ENCODE measurements around the gene OTUD5. TPM values are rescaled to one million over a fixed set of nuclear protein-coding genes. Genes with fewer than 3 reads are reported as not detected.
A peak's percentile ranks its signal among the peaks of the same experiment; 100 is the strongest.

Gene OTUD5
- total RNA-seq, 2 donors from 2014 or later, result 75.8 to 79.9 TPM

- H3K27ac Mint-ChIP-seq, result peak overlapping the region in 1 of 2 donors; percentile 25
- DNase-seq (ENCODE audit: low spot score) (no peak), ATAC-seq (peak in 1 of 2 donors; percentile 1)
- H3K27me3 Mint-ChIP-seq, result peaks cover 0 to 4% of the 10 kb centered on the region in 2 donors
- H3K36me3 Mint-ChIP-seq, result peaks cover 4% of the 10 kb centered on the region
- H3K4me3 Mint-ChIP-seq, result no peak overlapping the region
- no peaks in the 10 kb centered on the region for H3K9me3 Mint-ChIP-seq
- peaks cover 0 to 23% of the 10 kb centered on the region in 2 donors for H3K4me1 Mint-ChIP-seq (ENCODE audit: low read depth in 2 of 2)
These were observed 52.8 kb downstream of the OTUD5 start for GRCh38 chrX:48904626-48905025.

- Mint-ChIP-seq H3K4me1 (ENCODE audit: low read depth in 2 of 2) (peaks cover 0 to 23% of the 10 kb centered on the region in 2 donors), H3K27me3 (peaks cover 0 to 4% of the 10 kb centered on the region in 2 donors), H3K27ac (peak overlapping the region in 1 of 2 donors; percentile 80), H3K36me3 (peaks cover 4% of the 10 kb centered on the region), H3K9me3 (no peaks in the 10 kb centered on the region), H3K4me3 (no peak overlapping the region)
- no peak for ATAC-seq
- no peak for DNase-seq (ENCODE audit: low spot score)
These were observed 53.2 kb downstream of the OTUD5 start for GRCh38 chrX:48904180-48904579.

GRCh38 chrX:48903290-48903689 is 54.1 kb downstream of the OTUD5 start:
- ATAC-seq (no peak), DNase-seq (ENCODE audit: low spot score) (no peak)
- Mint-ChIP-seq H3K27me3 (no peaks in the 10 kb centered on the region), H3K4me1 (ENCODE audit: low read depth in 2 of 2) (peaks cover under 1 to 19% of the 10 kb centered on the region in 2 donors), H3K36me3 (peaks cover 4% of the 10 kb centered on the region), H3K4me3 (no peak overlapping the region), H3K27ac (no peak overlapping the region), H3K9me3 (no peaks in the 10 kb centered on the region)

GRCh38 chrX:48902776-48903175 is 54.6 kb downstream of the OTUD5 start:
- no peak overlapping the region for H3K4me3 Mint-ChIP-seq
- H3K36me3 Mint-ChIP-seq, result peaks cover 4% of the 10 kb centered on the region
- no peaks in the 10 kb centered on the region for H3K9me3 Mint-ChIP-seq
- no peak for ATAC-seq
- no peaks in the 10 kb centered on the region for H3K27me3 Mint-ChIP-seq
- DNase-seq (ENCODE audit: low spot score), result no peak
- H3K4me1 Mint-ChIP-seq (ENCODE audit: low read depth in 2 of 2), result peaks cover 5 to 21% of the 10 kb centered on the region in 2 donors
- no peak overlapping the region for H3K27ac Mint-ChIP-seq

- peaks cover 4% of the 10 kb centered on the region for H3K36me3 Mint-ChIP-seq
- H3K9me3 Mint-ChIP-seq, result no peaks in the 10 kb centered on the region
- no peak for ATAC-seq
- H3K27ac Mint-ChIP-seq, result peak overlapping the region in 1 of 2 donors; percentile 35
- H3K4me1 Mint-ChIP-seq (ENCODE audit: low read depth in 2 of 2), result peaks cover 5 to 24% of the 10 kb centered on the region in 2 donors
- H3K27me3 Mint-ChIP-seq, result no peaks in the 10 kb centered on the region
- no peak overlapping the region for H3K4me3 Mint-ChIP-seq
- DNase-seq (ENCODE audit: low spot score), result no peak
These were observed 55.3 kb downstream of the OTUD5 start for GRCh38 chrX:48902135-48902534.

GRCh38 chrX:48901069-48901468 is 56.3 kb downstream of the OTUD5 start:
- Mint-ChIP-seq H3K9me3 (no peaks in the 10 kb centered on the region), H3K4me1 (ENCODE audit: low read depth in 2 of 2) (peaks cover 11 to 31% of the 10 kb centered on the region in 2 donors), H3K27ac (no peak overlapping the region), H3K27me3 (no peaks in the 10 kb centered on the region), H3K36me3 (peaks cover 4% of the 10 kb centered on the region), H3K4me3 (no peak overlapping the region)
- ATAC-seq (no peak), DNase-seq (ENCODE audit: low spot score) (no peak)

- Mint-ChIP-seq H3K27me3 (no peaks in the 10 kb centered on the region), H3K36me3 (peaks cover 4% of the 10 kb centered on the region), H3K27ac (peak overlapping the region in 1 of 2 donors; percentile 88), H3K4me1 (ENCODE audit: low read depth in 2 of 2) (peaks cover 11 to 35% of the 10 kb centered on the region in 2 donors), H3K4me3 (peak overlapping the region; percentile 32), H3K9me3 (no peaks in the 10 kb centered on the region)
- ATAC-seq (no peak), DNase-seq (ENCODE audit: low spot score) (no peak)
These were observed 58.4 kb downstream of the OTUD5 start for GRCh38 chrX:48899078-48899410.

- H3K27me3 Mint-ChIP-seq, result no peaks in the 10 kb centered on the region
- H3K4me1 Mint-ChIP-seq (ENCODE audit: low read depth in 2 of 2), result peaks cover 11 to 35% of the 10 kb centered on the region in 2 donors
- no peaks in the 10 kb centered on the region for H3K9me3 Mint-ChIP-seq
- ATAC-seq (peak; percentile 93 to 95), DNase-seq (ENCODE audit: low spot score) (peak; percentile 91)
- H3K36me3 Mint-ChIP-seq, result peaks cover 4% of the 10 kb centered on the region
- peak within 1 kb of the TSS; percentile 85 to 88 for H3K27ac Mint-ChIP-seq
- peak within 1 kb of the TSS; percentile 86 for H3K4me3 Mint-ChIP-seq
These were observed 59.6 kb downstream of the OTUD5 start, which contains the start of the genes PQBP1 and TIMM17B for GRCh38 chrX:48897625-48898306. TSS of gene PQBP1 (plus strand) at chrX:48897930. CDS start at chrX:48898510, 580 bp downstream. TSS of gene TIMM17B (minus strand) at chrX:48897768. CDS start at chrX:48897749, 19 bp downstream.

- peak; percentile 78 for DNase-seq (ENCODE audit: low spot score)
- peak; percentile 48 to 49 for ATAC-seq
- Mint-ChIP-seq H3K9me3 (no peaks in the 10 kb centered on the region), H3K36me3 (peaks cover 3% of the 10 kb centered on the region), H3K4me1 (ENCODE audit: low read depth in 2 of 2) (peaks cover 11 to 34% of the 10 kb centered on the region in 2 donors), H3K27me3 (no peaks in the 10 kb centered on the region), H3K27ac (peak overlapping the region; percentile 85 to 88), H3K4me3 (peak overlapping the region; percentile 86)
These were observed 60.2 kb downstream of the OTUD5 start for GRCh38 chrX:48897157-48897624.

- no peaks in the 10 kb centered on the region for H3K9me3 Mint-ChIP-seq
- no peaks in the 10 kb centered on the region for H3K36me3 Mint-ChIP-seq
- H3K4me3 Mint-ChIP-seq, result peak overlapping the region; percentile 86
- DNase-seq (ENCODE audit: low spot score) (no peak), ATAC-seq (no peak)
- peaks cover 11 to 29% of the 10 kb centered on the region in 2 donors for H3K4me1 Mint-ChIP-seq (ENCODE audit: low read depth in 2 of 2)
- peak overlapping the region; percentile 85 to 88 for H3K27ac Mint-ChIP-seq
- H3K27me3 Mint-ChIP-seq, result no peaks in the 10 kb centered on the region
These were observed 60.8 kb downstream of the OTUD5 start for GRCh38 chrX:48896611-48897011.

GRCh38 chrX:48894891-48895290 is 62.5 kb downstream of the OTUD5 start:
- DNase-seq (ENCODE audit: low spot score) (no peak), ATAC-seq (no peak)
- Mint-ChIP-seq H3K36me3 (no peaks in the 10 kb centered on the region), H3K4me3 (peak overlapping the region; percentile 62), H3K27me3 (peaks cover 0 to 4% of the 10 kb centered on the region in 2 donors), H3K9me3 (no peaks in the 10 kb centered on the region), H3K4me1 (ENCODE audit: low read depth in 2 of 2) (peaks cover 21 to 35% of the 10 kb centered on the region in 2 donors), H3K27ac (no peak overlapping the region)

- no peak for DNase-seq (ENCODE audit: low spot score)
- Mint-ChIP-seq H3K4me3 (no peak overlapping the region), H3K9me3 (no peaks in the 10 kb centered on the region), H3K4me1 (ENCODE audit: low read depth in 2 of 2) (peaks cover 21 to 35% of the 10 kb centered on the region in 2 donors), H3K36me3 (no peaks in the 10 kb centered on the region), H3K27ac (peak overlapping the region in 1 of 2 donors; percentile 3), H3K27me3 (peaks cover 0 to 4% of the 10 kb centered on the region in 2 donors)
- no peak for ATAC-seq
These were observed 63.7 kb downstream of the OTUD5 start for GRCh38 chrX:48893556-48894348.

- ATAC-seq, result no peak
- Mint-ChIP-seq H3K27me3 (peaks cover 0 to 4% of the 10 kb centered on the region in 2 donors), H3K4me3 (no peak overlapping the region), H3K27ac (peak overlapping the region in 1 of 2 donors; percentile 3), H3K36me3 (no peaks in the 10 kb centered on the region), H3K4me1 (ENCODE audit: low read depth in 2 of 2) (peaks cover 17 to 29% of the 10 kb centered on the region in 2 donors), H3K9me3 (no peaks in the 10 kb centered on the region)
- no peak for DNase-seq (ENCODE audit: low spot score)
These were observed 64.5 kb downstream of the OTUD5 start for GRCh38 chrX:48892896-48893295.
